Prostate gland (tissue), 2 donors: ENCODE measurements around the gene PRLH. TPM values are rescaled to one million over a fixed set of nuclear protein-coding genes. Genes with fewer than 3 reads are reported as not detected.

ENCODE experiments used
- DNase-seq: peaks from one replicate; pipeline ENCODE4 v3.0.0-alpha.2; 2019; ENCODE audit warnings: low spot score
- H3K27ac ChIP-seq, 2 donors: fragments of 200-600 bp; sonication (generic); 2 replicates each; pipeline ENCODE4 v1.5.1; 2017 to 2019
- H3K27me3 ChIP-seq: fragments of 200-600 bp; sonication (generic); replicated peaks from 2 replicates; pipeline ENCODE4 v1.5.1; 2019; ENCODE audit not compliant: insufficient read depth
- H3K36me3 ChIP-seq, 2 donors: fragments of 200-600 bp; sonication (generic); 1 replicate in 1 of 2; 2 replicates in 1 of 2; pipeline versions ENCODE4 v1.5.1 to v1.8.1; 2017 to 2019
- H3K4me1 ChIP-seq: fragments of 200-600 bp; sonication (generic); replicated peaks from 2 replicates; pipeline ENCODE4 v1.5.1; 2019
- H3K4me3 ChIP-seq, 2 donors: fragments of 200-600 bp; sonication (generic); 2 replicates each; pipeline ENCODE4 v1.5.1; 2017 to 2019
- H3K9me3 ChIP-seq: fragments of 200-600 bp; sonication (generic); 2 replicates; pipeline ENCODE4 v1.5.1; 2017
- POLR2A ChIP-seq: fragments of 450-650 bp; IDR thresholded peaks from one replicate; pipeline ENCODE4 v1.6.1; 2016; ENCODE audit warnings: antibody characterized with exemption, mild to moderate bottlenecking
- POLR2AphosphoS5 ChIP-seq: sonication (generic); formaldehyde crosslinking; IDR thresholded peaks from one replicate; pipeline ENCODE4 v1.6.1; 2017; ENCODE audit warnings: antibody characterized with exemption
- WGBS: methylation state at CpG from one replicate; pipeline ENCODE4 v1.1.5; 2018; 5-methylcytosine and 5-hydroxymethylcytosine counted together
- intact Hi-C: fragments of 100-400 bp; cut with DNase I; formaldehyde crosslinking; loops from one replicate; pipeline ENCODE4 v1.14.2; 2022
- total RNA-seq, 2 donors: library from RNA; depleted of rRNA; stranded (reverse); fragments of >200 nt; gene quantifications; one replicate each; pipeline ENCODE4 v1.1.0, GENCODE V29; 2016
- TF ChIP-seq, protein P1 (sequence below), 4 experiments: fragments of 200-600 bp in 2 of 4; fragments of 450-650 bp in 2 of 4; sonication (generic) in 2 of 4; IDR thresholded peaks; 1 replicate in 3 of 4; 2 replicates in 1 of 4; pipeline ENCODE4 v1.5.1; 2016 to 2019; ENCODE audit warnings: antibody characterized with exemption in 4 of 4, mild to moderate bottlenecking in 2 of 4, moderate library complexity in 2 of 4

The PRLH gene
- total RNA-seq, 2 donors from 2014 or later, result not detected

- no peaks in the 10 kb centered on the region for H3K4me1 ChIP-seq
- DNase-seq, result no peak
- no peak overlapping the region for H3K4me3 ChIP-seq
- H3K27me3 ChIP-seq, result no peaks in the 10 kb centered on the region
- no peaks in the 10 kb centered on the region for H3K36me3 ChIP-seq
- WGBS, result 84% methylated on average over 7 of the region's 7 CpGs
- intact Hi-C loops, result no loop called here
- no peak overlapping the region for H3K27ac ChIP-seq
- no peak for TF ChIP-seq POLR2AphosphoS5
- TF ChIP-seq, protein P1, sequence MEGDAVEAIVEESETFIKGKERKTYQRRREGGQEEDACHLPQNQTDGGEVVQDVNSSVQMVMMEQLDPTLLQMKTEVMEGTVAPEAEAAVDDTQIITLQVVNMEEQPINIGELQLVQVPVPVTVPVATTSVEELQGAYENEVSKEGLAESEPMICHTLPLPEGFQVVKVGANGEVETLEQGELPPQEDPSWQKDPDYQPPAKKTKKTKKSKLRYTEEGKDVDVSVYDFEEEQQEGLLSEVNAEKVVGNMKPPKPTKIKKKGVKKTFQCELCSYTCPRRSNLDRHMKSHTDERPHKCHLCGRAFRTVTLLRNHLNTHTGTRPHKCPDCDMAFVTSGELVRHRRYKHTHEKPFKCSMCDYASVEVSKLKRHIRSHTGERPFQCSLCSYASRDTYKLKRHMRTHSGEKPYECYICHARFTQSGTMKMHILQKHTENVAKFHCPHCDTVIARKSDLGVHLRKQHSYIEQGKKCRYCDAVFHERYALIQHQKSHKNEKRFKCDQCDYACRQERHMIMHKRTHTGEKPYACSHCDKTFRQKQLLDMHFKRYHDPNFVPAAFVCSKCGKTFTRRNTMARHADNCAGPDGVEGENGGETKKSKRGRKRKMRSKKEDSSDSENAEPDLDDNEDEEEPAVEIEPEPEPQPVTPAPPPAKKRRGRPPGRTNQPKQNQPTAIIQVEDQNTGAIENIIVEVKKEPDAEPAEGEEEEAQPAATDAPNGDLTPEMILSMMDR (IDR thresholded peaks at IDR 0.05), result no peak
- no peak for TF ChIP-seq POLR2A
- H3K9me3 ChIP-seq, result no peaks in the 10 kb centered on the region
Observed at GRCh38 chr2:237561221-237561620, 5.2 kb upstream of the PRLH start.

DNA sequence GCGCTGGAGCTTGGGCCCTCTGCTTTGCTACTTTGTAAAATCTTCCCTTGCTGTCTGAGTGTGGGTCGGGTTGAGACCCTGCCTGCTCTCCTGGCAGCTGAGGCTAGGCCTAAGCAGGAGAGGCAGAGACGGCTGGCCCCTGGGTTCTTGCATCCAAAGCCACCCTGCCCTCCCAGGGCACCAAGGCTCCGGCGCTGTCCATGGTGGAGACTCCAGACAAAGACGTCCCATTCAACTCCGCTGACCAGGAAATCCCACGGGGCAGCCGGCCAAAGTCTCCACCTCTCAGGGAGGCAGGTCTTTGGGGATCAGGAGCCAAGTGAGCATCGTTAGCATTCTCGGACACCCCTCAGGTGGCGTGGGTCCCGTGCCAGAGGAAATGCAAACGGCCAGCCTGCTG is 2.6 kb upstream of the PRLH start:
- WGBS, result 17% methylated on average over 13 of the region's 14 CpGs
- Histone ChIP-seq H3K27ac (no peak overlapping the region), H3K4me3 (no peak overlapping the region), H3K9me3 (no peaks in the 10 kb centered on the region), H3K27me3 (no peaks in the 10 kb centered on the region), H3K36me3 (no peaks in the 10 kb centered on the region), H3K4me1 (no peaks in the 10 kb centered on the region)
- no peak for DNase-seq
- TF ChIP-seq POLR2A (no peak), POLR2AphosphoS5 (no peak)
- TF ChIP-seq, protein P1 (IDR thresholded peaks at IDR 0.05), result no peak
- intact Hi-C loops, result loop anchor here (2.0 kb wide), 1 partner anchor 43 kb away; no protein-coding TSS in a partner anchor

DNA sequence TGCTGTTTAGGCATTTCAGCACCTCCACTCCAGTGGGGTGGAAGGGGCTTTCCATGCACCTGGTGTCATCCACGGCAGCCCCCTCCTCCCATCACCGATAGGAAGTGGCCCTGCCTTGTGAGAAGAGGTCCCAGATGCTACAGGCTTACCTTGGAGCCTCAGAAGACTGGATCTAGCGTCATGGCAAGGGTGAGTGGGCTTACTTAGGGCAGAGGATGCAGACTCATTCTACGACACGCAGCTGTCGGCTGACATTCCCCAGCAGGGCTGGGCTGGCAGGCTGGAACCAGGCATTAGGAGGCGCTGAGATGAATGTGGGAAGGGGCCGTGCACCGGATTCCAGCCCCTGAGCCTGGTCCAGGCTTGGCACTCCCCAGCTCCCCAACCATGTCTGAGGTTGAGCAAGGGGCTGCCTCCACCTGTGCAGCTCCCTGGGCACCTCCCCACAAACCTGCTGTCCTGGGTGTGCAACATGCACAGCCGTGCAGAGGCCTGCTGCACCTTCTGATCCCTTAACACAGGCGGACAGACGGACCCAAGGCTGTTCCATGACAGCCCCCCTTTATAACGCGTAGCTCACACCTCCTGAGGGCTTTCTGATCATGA is 1.7 kb upstream of the PRLH start:
- no peak overlapping the region for H3K27ac ChIP-seq
- H3K36me3 ChIP-seq, result no peaks in the 10 kb centered on the region
- H3K9me3 ChIP-seq, result no peaks in the 10 kb centered on the region
- TF ChIP-seq POLR2A (no peak), POLR2AphosphoS5 (no peak)
- TF ChIP-seq, protein P1 (IDR thresholded peaks at IDR 0.05), result no peak
- intact Hi-C loops, result no loop called here
- no peaks in the 10 kb centered on the region for H3K27me3 ChIP-seq
- DNase-seq, result no peak
- WGBS, result 78% methylated on average over 14 of the region's 14 CpGs
- no peak overlapping the region for H3K4me3 ChIP-seq
- H3K4me1 ChIP-seq, result no peaks in the 10 kb centered on the region

DNA sequence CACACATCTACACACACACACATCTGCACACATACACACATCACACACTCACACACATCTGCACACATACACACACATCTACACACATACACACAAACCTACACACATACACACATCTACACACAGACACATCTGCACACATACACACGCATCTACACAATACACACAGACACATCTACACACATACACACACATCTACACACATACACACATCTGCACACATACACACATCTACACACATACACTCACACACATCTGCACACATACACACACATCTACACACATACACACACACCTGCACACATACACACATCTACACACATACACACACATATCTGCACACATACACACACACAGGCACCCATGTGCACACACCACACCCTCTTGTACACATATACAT is 400 bp upstream of the PRLH start:
- intact Hi-C loops, result no loop called here
- WGBS, result 93% methylated on average over 1 of the region's 1 CpG
- no peak for DNase-seq
- Histone ChIP-seq H3K9me3 (no peaks in the 10 kb centered on the region), H3K36me3 (no peaks in the 10 kb centered on the region), H3K27ac (no peak overlapping the region), H3K4me1 (no peaks in the 10 kb centered on the region), H3K27me3 (no peaks in the 10 kb centered on the region), H3K4me3 (no peak overlapping the region)
- TF ChIP-seq, protein P1 (IDR thresholded peaks at IDR 0.05), result no peak
- TF ChIP-seq POLR2AphosphoS5 (no peak), POLR2A (no peak)

- intact Hi-C loops, result no loop called here
- H3K36me3 ChIP-seq, result no peaks in the 10 kb centered on the region
- WGBS, result 80% methylated on average over 16 of the region's 16 CpGs
- TF ChIP-seq POLR2AphosphoS5 (no peak), POLR2A (no peak)
- TF ChIP-seq, protein P1 (IDR thresholded peaks at IDR 0.05), result no peak
- H3K27me3 ChIP-seq, result no peaks in the 10 kb centered on the region
- no peak for DNase-seq
- H3K9me3 ChIP-seq, result no peaks in the 10 kb centered on the region
- H3K4me1 ChIP-seq, result peaks cover 4% of the 10 kb centered on the region
- no peak overlapping the region for H3K4me3 ChIP-seq
- no peak overlapping the region for H3K27ac ChIP-seq
Observed at GRCh38 chr2:237567276-237568029, 1.1 kb downstream of the PRLH start.
